HepG2 (cell line): ENCODE results near the gene THRSP. TPM values are rescaled to one million over a fixed set of nuclear protein-coding genes. Genes with fewer than 3 reads are reported as not detected.

ENCODE experiments used
- ELF1 ChIP-seq: sonication (generic); formaldehyde crosslinking; IDR thresholded peaks from 2 replicates; pipeline ENCODE4 v1.4.0; 2020; ENCODE audit warnings: missing genetic modification reagents
- ELF3 ChIP-seq: IDR thresholded peaks from 2 replicates; pipeline ENCODE4 v1.6.1; 2016; ENCODE audit warnings: missing genetic modification reagents, missing compliant biosample characterization
- ELF4 ChIP-seq: sonication (generic); formaldehyde crosslinking; IDR thresholded peaks from 2 replicates; pipeline ENCODE4 v1.5.0; 2020; ENCODE audit warnings: missing genetic modification reagents, mild to moderate bottlenecking, moderate library complexity, borderline replicate concordance
- FOXJ3 ChIP-seq: sonication (generic); formaldehyde crosslinking; IDR thresholded peaks from 2 replicates; pipeline ENCODE4 v1.4.0; 2020; ENCODE audit warnings: missing genetic modification reagents, mild to moderate bottlenecking, borderline replicate concordance
- GABPB1 ChIP-seq: IDR thresholded peaks from 2 replicates; pipeline ENCODE4 v1.6.1; 2016; ENCODE audit warnings: mild to moderate bottlenecking, missing genetic modification reagents, moderate library complexity, missing compliant biosample characterization
- GFI1 ChIP-seq: sonication (generic); formaldehyde crosslinking; IDR thresholded peaks from 2 replicates; pipeline ENCODE4 v1.5.0; 2020; ENCODE audit warnings: missing genetic modification reagents, mild to moderate bottlenecking, borderline replicate concordance
- HOXA7 ChIP-seq: sonication (generic); formaldehyde crosslinking; IDR thresholded peaks from 2 replicates; pipeline ENCODE4 v1.8.1; 2022; ENCODE audit warnings: mild to moderate bottlenecking, missing genetic modification reagents, moderate library complexity
- KAT8 ChIP-seq: IDR thresholded peaks from 2 replicates; pipeline ENCODE4 v1.6.1; 2016; ENCODE audit warnings: missing genetic modification reagents, missing compliant biosample characterization
- KDM2A ChIP-seq: sonication (generic); formaldehyde crosslinking; IDR thresholded peaks from 2 replicates; pipeline ENCODE4 v1.4.0; 2020; ENCODE audit warnings: low read depth, missing genetic modification reagents, borderline replicate concordance
- PHB2 ChIP-seq: fragments of 450-650 bp; IDR thresholded peaks from 2 replicates; pipeline ENCODE4 v1.6.1; 2018; ENCODE audit not compliant: partially characterized antibody
- SAP130 ChIP-seq: IDR thresholded peaks from 2 replicates; pipeline ENCODE4 v1.6.1; 2016; ENCODE audit warnings: low read depth
- SIN3A ChIP-seq: IDR thresholded peaks from 2 replicates; pipeline ENCODE4 v1.6.1; 2011; ENCODE audit warnings: low read depth, mild to moderate bottlenecking, control low read depth, low read length, borderline replicate concordance
- ZFP37 ChIP-seq: sonication (generic); formaldehyde crosslinking; IDR thresholded peaks from 2 replicates; pipeline ENCODE4 v1.4.0; 2020; ENCODE audit warnings: missing genetic modification reagents, borderline replicate concordance
- ZIK1 ChIP-seq: sonication (generic); formaldehyde crosslinking; IDR thresholded peaks from 2 replicates; pipeline ENCODE4 v1.5.0; 2020; ENCODE audit warnings: mild to moderate bottlenecking, low read depth, missing genetic modification reagents, borderline replicate concordance
- ZNF101 ChIP-seq: sonication (generic); formaldehyde crosslinking; IDR thresholded peaks from 2 replicates; pipeline ENCODE4 v1.4.0; 2020; ENCODE audit warnings: mild to moderate bottlenecking, low read depth, missing genetic modification reagents, borderline replicate concordance
- ZNF496 ChIP-seq: sonication (generic); formaldehyde crosslinking; IDR thresholded peaks from 2 replicates; pipeline ENCODE4 v1.8.1; 2023; ENCODE audit warnings: mild to moderate bottlenecking, moderate library complexity, missing genetic modification reagents; ENCODE audit not compliant: insufficient replicate concordance
- ZNF564 ChIP-seq: sonication (generic); formaldehyde crosslinking; IDR thresholded peaks from 2 replicates; pipeline ENCODE4 v1.8.1; 2023; ENCODE audit warnings: mild to moderate bottlenecking, missing genetic modification reagents
- polyA plus RNA-seq, 8 experiments: library from polyadenylated mRNA; depleted of rRNA in 3 of 8; stranded (reverse) in 7 of 8; unstranded in 1 of 8; fragments of >200 nt; fragmentation: Illumina TruSeq in 4 of 8; extraction: Trizol in 4 of 8; gene quantifications; 2 replicates each; pipeline versions ENCODE4 v1.2.1 to v1.2.3, GENCODE V29; 2011 to 2016; ENCODE audit warnings: low read depth in 4 of 8, missing spikeins in 1 of 8, mixed read lengths in 1 of 8; ENCODE audit not compliant: insufficient read depth in 1 of 8
- total RNA-seq, 5 experiments: library from RNA; depleted of rRNA; stranded (reverse); fragments of >200 nt; fragmentation: Illumina TruSeq; extraction: Trizol; gene quantifications; 2 replicates each; pipeline ENCODE4 v1.2.3, GENCODE V29; 2016; ENCODE audit warnings: low read depth in 1 of 5
- TF ChIP-seq, protein P1 (sequence below): sonication (generic); formaldehyde crosslinking; IDR thresholded peaks from 2 replicates; pipeline ENCODE4 v1.4.0; 2020; ENCODE audit warnings: missing genetic modification reagents, borderline replicate concordance
- TF ChIP-seq, protein P2 (sequence below): IDR thresholded peaks from 2 replicates; pipeline ENCODE4 v1.6.1; 2018; ENCODE audit warnings: missing genetic modification reagents, mild to moderate bottlenecking, missing compliant biosample characterization
- TF ChIP-seq, protein P3 (sequence below): sonication (generic); formaldehyde crosslinking; IDR thresholded peaks from 2 replicates; pipeline ENCODE4 v1.5.0; 2020; ENCODE audit warnings: mild to moderate bottlenecking, missing genetic modification reagents, moderate library complexity
- TF ChIP-seq, protein P4 (sequence below): sonication (generic); formaldehyde crosslinking; IDR thresholded peaks from 2 replicates; pipeline ENCODE4 v1.4.0; 2020; ENCODE audit warnings: missing genetic modification reagents
- TF ChIP-seq, protein P5 (sequence below): IDR thresholded peaks from 2 replicates; pipeline ENCODE4 v1.6.1; 2016

THRSP gene
- total and polyA plus RNA-seq, 2 of the 13 experiments (the other 11 are each of a cell fraction or from before 2014, with no cell fraction given) = 0.13 to 0.58 TPM

DNA sequence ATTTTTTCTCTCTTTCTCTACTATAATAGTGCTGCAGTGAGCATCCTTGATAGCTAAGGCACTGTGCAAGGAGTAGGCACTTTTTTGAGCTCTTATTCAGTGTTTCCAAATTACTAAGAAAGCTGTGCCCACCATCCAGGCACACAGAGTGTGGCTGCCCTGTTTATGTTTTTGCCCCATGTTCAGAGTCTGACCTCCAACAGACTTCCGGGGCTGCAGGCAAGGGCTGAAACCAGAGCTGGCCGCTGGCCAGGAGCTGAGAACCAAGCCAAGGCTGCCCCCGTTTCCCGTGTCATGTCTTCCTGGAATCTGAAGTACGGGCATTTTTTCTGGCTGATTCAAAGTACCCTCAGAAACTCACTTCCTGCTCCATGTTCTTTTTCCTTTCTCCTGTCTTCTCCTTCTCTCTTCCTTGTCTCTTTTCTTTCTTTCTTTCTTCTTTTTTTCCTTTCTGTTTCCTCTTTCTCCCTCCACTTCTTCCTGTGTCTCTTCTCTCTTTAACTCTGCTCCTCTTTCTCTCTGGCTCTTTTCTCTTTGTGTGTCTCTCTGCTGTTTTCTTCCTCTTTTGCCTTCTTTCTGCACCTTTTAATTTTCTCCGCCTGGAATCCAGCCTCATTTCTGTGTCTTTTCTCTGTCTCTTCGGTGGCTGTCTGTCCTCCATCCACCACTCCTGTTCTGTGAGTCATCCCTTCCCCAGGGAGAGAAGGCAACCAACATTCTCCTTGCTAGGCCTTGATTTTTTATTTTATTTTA lies 23.6 kb upstream of the THRSP start (continued):
- TF ChIP-seq, protein P1, sequence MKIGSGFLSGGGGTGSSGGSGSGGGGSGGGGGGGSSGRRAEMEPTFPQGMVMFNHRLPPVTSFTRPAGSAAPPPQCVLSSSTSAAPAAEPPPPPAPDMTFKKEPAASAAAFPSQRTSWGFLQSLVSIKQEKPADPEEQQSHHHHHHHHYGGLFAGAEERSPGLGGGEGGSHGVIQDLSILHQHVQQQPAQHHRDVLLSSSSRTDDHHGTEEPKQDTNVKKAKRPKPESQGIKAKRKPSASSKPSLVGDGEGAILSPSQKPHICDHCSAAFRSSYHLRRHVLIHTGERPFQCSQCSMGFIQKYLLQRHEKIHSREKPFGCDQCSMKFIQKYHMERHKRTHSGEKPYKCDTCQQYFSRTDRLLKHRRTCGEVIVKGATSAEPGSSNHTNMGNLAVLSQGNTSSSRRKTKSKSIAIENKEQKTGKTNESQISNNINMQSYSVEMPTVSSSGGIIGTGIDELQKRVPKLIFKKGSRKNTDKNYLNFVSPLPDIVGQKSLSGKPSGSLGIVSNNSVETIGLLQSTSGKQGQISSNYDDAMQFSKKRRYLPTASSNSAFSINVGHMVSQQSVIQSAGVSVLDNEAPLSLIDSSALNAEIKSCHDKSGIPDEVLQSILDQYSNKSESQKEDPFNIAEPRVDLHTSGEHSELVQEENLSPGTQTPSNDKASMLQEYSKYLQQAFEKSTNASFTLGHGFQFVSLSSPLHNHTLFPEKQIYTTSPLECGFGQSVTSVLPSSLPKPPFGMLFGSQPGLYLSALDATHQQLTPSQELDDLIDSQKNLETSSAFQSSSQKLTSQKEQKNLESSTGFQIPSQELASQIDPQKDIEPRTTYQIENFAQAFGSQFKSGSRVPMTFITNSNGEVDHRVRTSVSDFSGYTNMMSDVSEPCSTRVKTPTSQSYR = 0 out of 2 replicates have a peak, but pooled peaks have one; percentile 14
- TF ChIP-seq KDM2A (CRISPR knock-in tag) = peak; percentile 42; the same call in 1 of the 2 replicates
- TF ChIP-seq, protein P2, sequence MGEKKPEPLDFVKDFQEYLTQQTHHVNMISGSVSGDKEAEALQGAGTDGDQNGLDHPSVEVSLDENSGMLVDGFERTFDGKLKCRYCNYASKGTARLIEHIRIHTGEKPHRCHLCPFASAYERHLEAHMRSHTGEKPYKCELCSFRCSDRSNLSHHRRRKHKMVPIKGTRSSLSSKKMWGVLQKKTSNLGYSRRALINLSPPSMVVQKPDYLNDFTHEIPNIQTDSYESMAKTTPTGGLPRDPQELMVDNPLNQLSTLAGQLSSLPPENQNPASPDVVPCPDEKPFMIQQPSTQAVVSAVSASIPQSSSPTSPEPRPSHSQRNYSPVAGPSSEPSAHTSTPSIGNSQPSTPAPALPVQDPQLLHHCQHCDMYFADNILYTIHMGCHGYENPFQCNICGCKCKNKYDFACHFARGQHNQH (CRISPR knock-in tag) = peak; percentile 76
- no peak for TF ChIP-seq GFI1 (CRISPR knock-in tag)
- no peak for TF ChIP-seq HOXA7
- TF ChIP-seq, protein P3, sequence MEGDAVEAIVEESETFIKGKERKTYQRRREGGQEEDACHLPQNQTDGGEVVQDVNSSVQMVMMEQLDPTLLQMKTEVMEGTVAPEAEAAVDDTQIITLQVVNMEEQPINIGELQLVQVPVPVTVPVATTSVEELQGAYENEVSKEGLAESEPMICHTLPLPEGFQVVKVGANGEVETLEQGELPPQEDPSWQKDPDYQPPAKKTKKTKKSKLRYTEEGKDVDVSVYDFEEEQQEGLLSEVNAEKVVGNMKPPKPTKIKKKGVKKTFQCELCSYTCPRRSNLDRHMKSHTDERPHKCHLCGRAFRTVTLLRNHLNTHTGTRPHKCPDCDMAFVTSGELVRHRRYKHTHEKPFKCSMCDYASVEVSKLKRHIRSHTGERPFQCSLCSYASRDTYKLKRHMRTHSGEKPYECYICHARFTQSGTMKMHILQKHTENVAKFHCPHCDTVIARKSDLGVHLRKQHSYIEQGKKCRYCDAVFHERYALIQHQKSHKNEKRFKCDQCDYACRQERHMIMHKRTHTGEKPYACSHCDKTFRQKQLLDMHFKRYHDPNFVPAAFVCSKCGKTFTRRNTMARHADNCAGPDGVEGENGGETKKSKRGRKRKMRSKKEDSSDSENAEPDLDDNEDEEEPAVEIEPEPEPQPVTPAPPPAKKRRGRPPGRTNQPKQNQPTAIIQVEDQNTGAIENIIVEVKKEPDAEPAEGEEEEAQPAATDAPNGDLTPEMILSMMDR (CRISPR knock-in tag) = peak; percentile 25
- peak; percentile 68 for TF ChIP-seq SAP130 (CRISPR knock-in tag)
- TF ChIP-seq, protein P4, sequence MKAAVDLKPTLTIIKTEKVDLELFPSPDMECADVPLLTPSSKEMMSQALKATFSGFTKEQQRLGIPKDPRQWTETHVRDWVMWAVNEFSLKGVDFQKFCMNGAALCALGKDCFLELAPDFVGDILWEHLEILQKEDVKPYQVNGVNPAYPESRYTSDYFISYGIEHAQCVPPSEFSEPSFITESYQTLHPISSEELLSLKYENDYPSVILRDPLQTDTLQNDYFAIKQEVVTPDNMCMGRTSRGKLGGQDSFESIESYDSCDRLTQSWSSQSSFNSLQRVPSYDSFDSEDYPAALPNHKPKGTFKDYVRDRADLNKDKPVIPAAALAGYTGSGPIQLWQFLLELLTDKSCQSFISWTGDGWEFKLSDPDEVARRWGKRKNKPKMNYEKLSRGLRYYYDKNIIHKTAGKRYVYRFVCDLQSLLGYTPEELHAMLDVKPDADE (CRISPR knock-in tag) = no peak
- peak; percentile 75 for TF ChIP-seq GABPB1 (CRISPR knock-in tag)
- no peak for TF ChIP-seq ZNF101 (CRISPR knock-in tag)
- TF ChIP-seq ZNF496 (CRISPR knock-in tag) = no peak
- TF ChIP-seq ELF1 (CRISPR knock-in tag) = peak; percentile 87
- no peak for TF ChIP-seq FOXJ3 (CRISPR knock-in tag)
- TF ChIP-seq ELF3 = peak; percentile 86
- 0 out of 2 replicates have a peak, but pooled peaks have one; percentile 33 for TF ChIP-seq ELF4 (CRISPR knock-in tag)
- TF ChIP-seq PHB2 = no peak
- 0 out of 2 replicates have a peak, but pooled peaks have one; percentile 26 for TF ChIP-seq ZFP37 (CRISPR knock-in tag)
- TF ChIP-seq ZIK1 = no peak
- TF ChIP-seq, protein P5, sequence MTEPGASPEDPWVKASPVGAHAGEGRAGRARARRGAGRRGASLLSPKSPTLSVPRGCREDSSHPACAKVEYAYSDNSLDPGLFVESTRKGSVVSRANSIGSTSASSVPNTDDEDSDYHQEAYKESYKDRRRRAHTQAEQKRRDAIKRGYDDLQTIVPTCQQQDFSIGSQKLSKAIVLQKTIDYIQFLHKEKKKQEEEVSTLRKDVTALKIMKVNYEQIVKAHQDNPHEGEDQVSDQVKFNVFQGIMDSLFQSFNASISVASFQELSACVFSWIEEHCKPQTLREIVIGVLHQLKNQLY (CRISPR knock-in tag) = peak; percentile 48; the same call in 1 of the 2 replicates
- TF ChIP-seq ZNF564 (CRISPR knock-in tag) = no peak
- TF ChIP-seq SIN3A = no peak
- TF ChIP-seq KAT8 = peak; percentile 66; the same call in 1 of the 2 replicates
